ENCODE measurements around the gene PPARA. TPM values are rescaled to one million over a fixed set of nuclear protein-coding genes. Genes with fewer than 3 reads are reported as not detected.

Gene PPARA
- total RNA-seq, 3 donors from 2014 or later (not counting 1 experiment from before 2014, with no cell fraction given) = 20.1 to 27.8 (median 27.0) TPM

DNA sequence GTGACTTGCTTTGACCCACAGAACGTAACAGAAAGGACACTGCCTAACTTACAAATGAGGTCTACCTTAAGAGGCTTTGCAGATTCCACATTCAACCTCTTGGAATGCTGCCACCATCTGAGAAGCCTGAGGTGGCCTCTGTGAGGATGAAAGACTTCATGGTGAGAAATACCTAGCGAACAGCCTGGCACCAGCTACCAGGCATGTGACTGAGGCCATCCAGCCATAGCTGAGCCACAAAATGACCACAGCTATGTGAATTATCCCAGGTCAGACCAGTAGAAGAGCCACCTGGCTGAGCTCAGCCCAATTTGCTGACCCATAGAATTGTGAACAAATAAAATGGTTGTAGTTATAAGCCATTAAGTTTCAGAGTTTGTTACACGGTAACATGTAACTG, 37.5 kb downstream of the PPARA start:
- DNase-seq = no peak
- TF ChIP-seq, protein P1, sequence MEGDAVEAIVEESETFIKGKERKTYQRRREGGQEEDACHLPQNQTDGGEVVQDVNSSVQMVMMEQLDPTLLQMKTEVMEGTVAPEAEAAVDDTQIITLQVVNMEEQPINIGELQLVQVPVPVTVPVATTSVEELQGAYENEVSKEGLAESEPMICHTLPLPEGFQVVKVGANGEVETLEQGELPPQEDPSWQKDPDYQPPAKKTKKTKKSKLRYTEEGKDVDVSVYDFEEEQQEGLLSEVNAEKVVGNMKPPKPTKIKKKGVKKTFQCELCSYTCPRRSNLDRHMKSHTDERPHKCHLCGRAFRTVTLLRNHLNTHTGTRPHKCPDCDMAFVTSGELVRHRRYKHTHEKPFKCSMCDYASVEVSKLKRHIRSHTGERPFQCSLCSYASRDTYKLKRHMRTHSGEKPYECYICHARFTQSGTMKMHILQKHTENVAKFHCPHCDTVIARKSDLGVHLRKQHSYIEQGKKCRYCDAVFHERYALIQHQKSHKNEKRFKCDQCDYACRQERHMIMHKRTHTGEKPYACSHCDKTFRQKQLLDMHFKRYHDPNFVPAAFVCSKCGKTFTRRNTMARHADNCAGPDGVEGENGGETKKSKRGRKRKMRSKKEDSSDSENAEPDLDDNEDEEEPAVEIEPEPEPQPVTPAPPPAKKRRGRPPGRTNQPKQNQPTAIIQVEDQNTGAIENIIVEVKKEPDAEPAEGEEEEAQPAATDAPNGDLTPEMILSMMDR (IDR thresholded peaks at IDR 0.05) = no peak
- Histone ChIP-seq H3K4me3 (ENCODE audit: low read length) (no peak overlapping the region), H3K36me3 (ENCODE audit: control insufficient read depth, insufficient read depth, low read length) (no peaks in the 10 kb centered on the region), H3K27ac (ENCODE audit: low read length) (no peak overlapping the region), H3K9me3 (ENCODE audit: control insufficient read depth, insufficient read depth, low read length) (no peaks in the 10 kb centered on the region), H3K4me1 (ENCODE audit: control insufficient read depth, insufficient read depth, low read length) (peaks cover 6% of the 10 kb centered on the region), H3K27me3 (ENCODE audit: control insufficient read depth, insufficient read depth, low read length) (no peaks in the 10 kb centered on the region)
- Mint-ChIP-seq H3K27ac (no peak overlapping the region), H3K36me3 (peaks cover 5% of the 10 kb centered on the region), H3K4me1 (peaks cover 25 to 26% of the 10 kb centered on the region in 2 donors), H3K27me3 (ENCODE audit: low read depth in 2 of 2) (no peaks in the 10 kb centered on the region), H3K4me3 (no peak overlapping the region), H3K9me3 (no peaks in the 10 kb centered on the region)
- WGBS (ENCODE audit: insufficient coverage) = 96% methylated on average over 3 of the region's 3 CpGs
- intact Hi-C loops (cut with micrococcal nuclease) = no loop called here
- ATAC-seq = no peak

DNA sequence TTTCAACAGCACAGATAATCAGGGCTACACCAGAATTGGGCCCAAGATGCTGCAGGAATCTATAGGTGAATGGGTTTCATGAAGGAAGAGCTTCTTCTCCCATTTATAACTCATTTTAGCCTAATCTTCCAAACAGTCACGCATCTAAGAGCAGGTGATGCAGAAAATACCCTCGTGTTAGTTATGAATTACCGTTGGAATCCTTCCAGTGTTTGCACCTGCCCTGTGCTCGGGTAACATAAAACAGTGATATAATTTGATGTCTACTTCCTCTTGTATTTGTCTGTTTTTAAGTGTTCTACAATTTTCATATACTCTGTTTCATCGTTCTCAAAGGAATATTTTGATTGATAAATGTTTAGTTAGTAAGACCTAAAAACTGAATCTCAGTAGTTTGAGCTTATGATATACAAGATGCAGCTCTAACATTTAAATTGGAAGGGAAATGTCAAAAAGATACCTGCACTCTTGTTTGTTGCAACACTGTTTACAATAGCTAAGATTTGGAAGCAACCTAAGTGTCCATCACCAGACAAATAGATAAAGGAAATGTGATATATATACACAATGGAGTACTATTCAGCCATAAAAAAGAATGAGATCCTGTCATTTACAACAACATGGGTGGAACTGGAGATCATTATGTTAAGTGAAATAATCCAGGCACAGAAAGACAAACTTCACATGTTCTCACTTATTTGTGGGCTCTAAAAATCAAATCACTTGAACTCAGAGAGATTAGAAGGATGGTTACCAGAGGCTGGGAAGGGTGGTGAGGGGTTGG, 42.1 kb downstream of the PPARA start:
- 81% methylated on average over 4 of the region's 5 CpGs for WGBS (ENCODE audit: insufficient coverage)
- no peaks in the 10 kb centered on the region for H3K4me1 ChIP-seq (ENCODE audit: control insufficient read depth, insufficient read depth, low read length)
- intact Hi-C loops (cut with micrococcal nuclease) = no loop called here
- H3K36me3 Mint-ChIP-seq = no peaks in the 10 kb centered on the region
- H3K36me3 ChIP-seq (ENCODE audit: control insufficient read depth, insufficient read depth, low read length) = no peaks in the 10 kb centered on the region
- no peak for ATAC-seq
- H3K4me1 Mint-ChIP-seq = peaks cover 5 to 11% of the 10 kb centered on the region in 2 donors
- no peaks in the 10 kb centered on the region for H3K9me3 Mint-ChIP-seq
- H3K27me3 Mint-ChIP-seq (ENCODE audit: low read depth in 2 of 2) = no peaks in the 10 kb centered on the region
- H3K27me3 ChIP-seq (ENCODE audit: control insufficient read depth, insufficient read depth, low read length) = no peaks in the 10 kb centered on the region
- H3K4me3 Mint-ChIP-seq = no peak overlapping the region
- no peak overlapping the region for H3K4me3 ChIP-seq (ENCODE audit: low read length)
- no peak overlapping the region for H3K27ac Mint-ChIP-seq
- H3K9me3 ChIP-seq (ENCODE audit: control insufficient read depth, insufficient read depth, low read length) = no peaks in the 10 kb centered on the region
- TF ChIP-seq, protein P1 (IDR thresholded peaks at IDR 0.05) = no peak
- no peak overlapping the region for H3K27ac ChIP-seq (ENCODE audit: low read length)
- no peak for DNase-seq

DNA sequence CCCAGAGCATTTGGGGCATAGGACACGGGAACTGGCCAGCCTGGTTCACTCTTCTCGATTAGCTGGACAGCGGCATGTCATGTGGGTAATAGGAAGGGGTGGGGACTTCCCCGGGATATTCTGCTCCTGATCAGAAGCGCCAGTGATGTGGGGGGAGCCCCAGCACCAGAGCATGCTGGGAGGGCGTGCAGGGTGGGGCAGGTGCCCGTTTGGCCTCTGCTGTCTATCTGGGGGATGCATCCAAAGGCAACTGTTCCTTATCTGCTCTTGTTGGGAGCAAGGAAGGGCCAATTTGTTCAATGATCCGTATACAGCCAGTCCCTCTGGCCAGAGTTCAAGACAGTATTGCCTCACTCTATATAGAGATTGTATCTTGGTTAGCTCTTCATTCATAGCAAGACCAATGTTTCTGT, 43.6 kb downstream of the PPARA start:
- ATAC-seq (no peak), DNase-seq (no peak)
- peaks cover 2% of the 10 kb centered on the region for H3K36me3 ChIP-seq (ENCODE audit: control insufficient read depth, insufficient read depth, low read length)
- no peaks in the 10 kb centered on the region for H3K4me1 ChIP-seq (ENCODE audit: control insufficient read depth, insufficient read depth, low read length)
- peaks cover 5 to 11% of the 10 kb centered on the region in 2 donors for H3K4me1 Mint-ChIP-seq
- H3K27ac Mint-ChIP-seq = no peak overlapping the region
- 81% methylated on average over 8 of the region's 8 CpGs for WGBS (ENCODE audit: insufficient coverage)
- no peaks in the 10 kb centered on the region for H3K9me3 Mint-ChIP-seq
- H3K27me3 Mint-ChIP-seq (ENCODE audit: low read depth in 2 of 2) = no peaks in the 10 kb centered on the region
- H3K27me3 ChIP-seq (ENCODE audit: control insufficient read depth, insufficient read depth, low read length) = no peaks in the 10 kb centered on the region
- no peak overlapping the region for H3K27ac ChIP-seq (ENCODE audit: low read length)
- H3K4me3 ChIP-seq (ENCODE audit: low read length) = no peak overlapping the region
- H3K9me3 ChIP-seq (ENCODE audit: control insufficient read depth, insufficient read depth, low read length) = no peaks in the 10 kb centered on the region
- no peaks in the 10 kb centered on the region for H3K36me3 Mint-ChIP-seq
- intact Hi-C loops (cut with micrococcal nuclease) = no loop called here
- TF ChIP-seq, protein P1 (IDR thresholded peaks at IDR 0.05) = no peak
- no peak overlapping the region for H3K4me3 Mint-ChIP-seq

Data from natural killer cell (primary cell).